HepG2 (cell line): ENCODE results near the gene ZMYND8. TPM values are rescaled to one million over a fixed set of nuclear protein-coding genes. Genes with fewer than 3 reads are reported as not detected.

Experiments
- AFF4 ChIP-seq: sonication (generic); formaldehyde crosslinking; IDR thresholded peaks from 2 replicates; pipeline ENCODE4 v1.4.0; 2020; ENCODE audit warnings: missing genetic modification reagents
- ATF4 ChIP-seq, 2 experiments: fragments of 450-650 bp in 1 of 2; sonication (generic) in 1 of 2; formaldehyde crosslinking; IDR thresholded peaks; 2 replicates each; pipeline versions ENCODE4 v1.5.0 to v1.8.0; 2020 to 2022; ENCODE audit warnings: mild to moderate bottlenecking in 1 of 2, missing genetic modification reagents in 1 of 2
- CERS6 ChIP-seq: sonication (generic); formaldehyde crosslinking; IDR thresholded peaks from 2 replicates; pipeline ENCODE4 v1.5.0; 2020; ENCODE audit warnings: missing genetic modification reagents
- FOXM1 ChIP-seq: sonication (generic); formaldehyde crosslinking; IDR thresholded peaks from 2 replicates; pipeline ENCODE4 v1.5.0; 2020; ENCODE audit warnings: missing genetic modification reagents
- HBP1 ChIP-seq: IDR thresholded peaks from 2 replicates; pipeline ENCODE4 v1.6.1; 2016; ENCODE audit warnings: low read depth, control low read depth
- MTA3 ChIP-seq: sonication (generic); formaldehyde crosslinking; IDR thresholded peaks from 2 replicates; pipeline ENCODE4 v1.4.0; 2020; ENCODE audit warnings: missing genetic modification reagents
- NPAS2 ChIP-seq: sonication (generic); formaldehyde crosslinking; IDR thresholded peaks from 2 replicates; pipeline ENCODE4 v1.8.0; 2022; ENCODE audit warnings: mild to moderate bottlenecking, missing genetic modification reagents, borderline replicate concordance
- PRDM4 ChIP-seq: sonication (generic); formaldehyde crosslinking; IDR thresholded peaks from 2 replicates; pipeline ENCODE4 v1.9.0; 2021; ENCODE audit warnings: missing genetic modification reagents, borderline replicate concordance
- RARG ChIP-seq: sonication (generic); formaldehyde crosslinking; IDR thresholded peaks from 2 replicates; pipeline ENCODE4 v1.4.0; 2020; ENCODE audit warnings: low read depth, mild to moderate bottlenecking, missing genetic modification reagents
- RERE ChIP-seq: IDR thresholded peaks from 2 replicates; pipeline ENCODE4 v1.6.1; 2016; ENCODE audit warnings: low read depth, missing genetic modification reagents, missing compliant biosample characterization
- ZFAT ChIP-seq: sonication (generic); formaldehyde crosslinking; conservative IDR thresholded peaks from 2 replicates; pipeline ENCODE4 v1.8.1; 2023; ENCODE audit warnings: missing genetic modification reagents, inconsistent platforms
- ZNF607 ChIP-seq: sonication (generic); formaldehyde crosslinking; IDR thresholded peaks from 2 replicates; pipeline ENCODE4 v1.5.1; 2020; ENCODE audit warnings: missing genetic modification reagents, mild to moderate bottlenecking, borderline replicate concordance
- polyA plus RNA-seq, 8 experiments: library from polyadenylated mRNA; depleted of rRNA in 3 of 8; stranded (reverse) in 7 of 8; unstranded in 1 of 8; fragments of >200 nt; fragmentation: Illumina TruSeq in 4 of 8; extraction: Trizol in 4 of 8; gene quantifications; 2 replicates each; pipeline versions ENCODE4 v1.2.1 to v1.2.3, GENCODE V29; 2011 to 2016; ENCODE audit warnings: low read depth in 4 of 8, missing spikeins in 1 of 8, mixed read lengths in 1 of 8; ENCODE audit not compliant: insufficient read depth in 1 of 8
- total RNA-seq, 5 experiments: library from RNA; depleted of rRNA; stranded (reverse); fragments of >200 nt; fragmentation: Illumina TruSeq; extraction: Trizol; gene quantifications; 2 replicates each; pipeline ENCODE4 v1.2.3, GENCODE V29; 2016; ENCODE audit warnings: low read depth in 1 of 5

ZMYND8 gene
- total and polyA plus RNA-seq, 2 of the 13 experiments (the other 11 are each of a cell fraction or from before 2014, with no cell fraction given), result 53.9 to 84.7 TPM

- TF ChIP-seq NPAS2 (CRISPR knock-in tag) (no peak), RARG (CRISPR knock-in tag) (no peak), MTA3 (CRISPR knock-in tag) (no peak), HBP1 (peak; percentile 83), ATF4 (CRISPR knock-in tag; IDR thresholded peaks at IDR 0.05) (peak in 1 of 2 experiments; percentile 92; a peak in 2 of 4 replicates), ZFAT (CRISPR knock-in tag) (peak; percentile 92), CERS6 (CRISPR knock-in tag) (peak; percentile 70; the same call in 1 of the 2 replicates), RERE (no peak), FOXM1 (CRISPR knock-in tag) (peak; percentile 70; the same call in 1 of the 2 replicates), AFF4 (CRISPR knock-in tag) (peak; percentile 96), ZNF607 (CRISPR knock-in tag) (peak; percentile 98), PRDM4 (peak; percentile 78; the same call in 1 of the 2 replicates)
Measured at GRCh38 chr20:47357296-47358038, 968 bp upstream of the ZMYND8 start (continued).
